GM18505 (cell line): Measurements from ENCODE around the gene PTPRD.
A peak's percentile ranks its signal among the peaks of the same experiment; 100 is the strongest.

Source experiments
- ATAC-seq: cut with Tn5 transposase; IDR thresholded peaks from one replicate; pipeline ENCODE4 v1.9.1; 2021; ENCODE audit not compliant: unreplicated experiment
- POLR2A ChIP-seq: IDR thresholded peaks from 4 replicates; pipeline ENCODE4 v1.6.1; 2011; ENCODE audit warnings: borderline replicate concordance; ENCODE audit not compliant: insufficient read depth, insufficient read length; ENCODE audit errors: extremely low read depth

PTPRD gene

GRCh38 chr9:9819886-9820285 lies 792.9 kb downstream of the PTPRD start:
- no peak for ATAC-seq
- TF ChIP-seq POLR2A = no peak

GRCh38 chr9:9817176-9817575 lies 795.6 kb downstream of the PTPRD start:
- no peak for ATAC-seq
- TF ChIP-seq POLR2A = no peak

- no peak for ATAC-seq
- TF ChIP-seq POLR2A = no peak
Measured at GRCh38 chr9:9804109-9804508, 808.7 kb downstream of the PTPRD start.

- TF ChIP-seq POLR2A = no peak
- no peak for ATAC-seq
Measured at GRCh38 chr9:9799287-9799686, 813.5 kb downstream of the PTPRD start.

GRCh38 chr9:9792144-9792857 lies 820.5 kb downstream of the PTPRD start:
- peak; percentile 54 for ATAC-seq
- no peak for TF ChIP-seq POLR2A

- ATAC-seq = no peak
Measured at GRCh38 chr9:9791611-9792010, 821.2 kb downstream of the PTPRD start.

GRCh38 chr9:9790216-9790872 lies 822.5 kb downstream of the PTPRD start:
- no peak for ATAC-seq
- no peak for TF ChIP-seq POLR2A

More at GRCh38 chr9:9791611-9792010, 821.2 kb downstream of the PTPRD start:
- no peak for TF ChIP-seq POLR2A

- TF ChIP-seq POLR2A = no peak
- no peak for ATAC-seq
Measured at GRCh38 chr9:9783711-9784110, 829.1 kb downstream of the PTPRD start.

GRCh38 chr9:9783211-9783610 lies 829.6 kb downstream of the PTPRD start:
- TF ChIP-seq POLR2A = no peak
- no peak for ATAC-seq

GRCh38 chr9:9778293-9778692 lies 834.5 kb downstream of the PTPRD start:
- no peak for TF ChIP-seq POLR2A
- no peak for ATAC-seq

- TF ChIP-seq POLR2A = no peak
Measured at GRCh38 chr9:9774471-9774870, 838.3 kb downstream of the PTPRD start.

GRCh38 chr9:9771314-9771713 lies 841.5 kb downstream of the PTPRD start:
- no peak for TF ChIP-seq POLR2A
- no peak for ATAC-seq

More at GRCh38 chr9:9774471-9774870, 838.3 kb downstream of the PTPRD start:
- ATAC-seq = no peak

GRCh38 chr9:9764821-9765220 lies 848.0 kb downstream of the PTPRD start:
- TF ChIP-seq POLR2A = no peak
- ATAC-seq = no peak

- no peak for ATAC-seq
- TF ChIP-seq POLR2A = no peak
Measured at GRCh38 chr9:9754186-9754585, 858.6 kb downstream of the PTPRD start.
